Measurements from ENCODE around the gene ZNF432.
"Not testable (repeated sequence)": the region's sequence is repeated elsewhere in the genome, so short reads cannot be mapped to it uniquely, and the experiment has no call there.

Gene ZNF432

GRCh38 chr19:52034051-52034728 lies 14.4 kb downstream of the ZNF432 start:
- H3K27me3 Mint-ChIP-seq (ENCODE audit: low read depth, poor library complexity): peaks cover 14% of the 10 kb centered on the region
- H3K27ac Mint-ChIP-seq: no peak overlapping the region
- H3K9me3 Mint-ChIP-seq: peaks cover 100% of the 10 kb centered on the region
- TF ChIP-seq CTCF (IDR thresholded peaks at IDR 0.05): no peak
- H3K36me3 Mint-ChIP-seq (ENCODE audit: low read depth): peaks cover 100% of the 10 kb centered on the region
- no peak for DNase-seq
- no peaks in the 10 kb centered on the region for H3K4me1 Mint-ChIP-seq
- no peak overlapping the region for H3K4me3 Mint-ChIP-seq

GRCh38 chr19:52028780-52029123 lies 19.9 kb downstream of the ZNF432 start:
- Mint-ChIP-seq H3K27me3 (ENCODE audit: low read depth, poor library complexity) (peaks cover 7% of the 10 kb centered on the region), H3K36me3 (ENCODE audit: low read depth) (peaks cover 100% of the 10 kb centered on the region), H3K27ac (peak overlapping the region; percentile 99), H3K4me1 (peaks cover 21% of the 10 kb centered on the region), H3K4me3 (peak overlapping the region; percentile 92), H3K9me3 (peaks cover 100% of the 10 kb centered on the region)
- DNase-seq: no peak
- TF ChIP-seq CTCF (IDR thresholded peaks at IDR 0.05): no peak

DNA sequence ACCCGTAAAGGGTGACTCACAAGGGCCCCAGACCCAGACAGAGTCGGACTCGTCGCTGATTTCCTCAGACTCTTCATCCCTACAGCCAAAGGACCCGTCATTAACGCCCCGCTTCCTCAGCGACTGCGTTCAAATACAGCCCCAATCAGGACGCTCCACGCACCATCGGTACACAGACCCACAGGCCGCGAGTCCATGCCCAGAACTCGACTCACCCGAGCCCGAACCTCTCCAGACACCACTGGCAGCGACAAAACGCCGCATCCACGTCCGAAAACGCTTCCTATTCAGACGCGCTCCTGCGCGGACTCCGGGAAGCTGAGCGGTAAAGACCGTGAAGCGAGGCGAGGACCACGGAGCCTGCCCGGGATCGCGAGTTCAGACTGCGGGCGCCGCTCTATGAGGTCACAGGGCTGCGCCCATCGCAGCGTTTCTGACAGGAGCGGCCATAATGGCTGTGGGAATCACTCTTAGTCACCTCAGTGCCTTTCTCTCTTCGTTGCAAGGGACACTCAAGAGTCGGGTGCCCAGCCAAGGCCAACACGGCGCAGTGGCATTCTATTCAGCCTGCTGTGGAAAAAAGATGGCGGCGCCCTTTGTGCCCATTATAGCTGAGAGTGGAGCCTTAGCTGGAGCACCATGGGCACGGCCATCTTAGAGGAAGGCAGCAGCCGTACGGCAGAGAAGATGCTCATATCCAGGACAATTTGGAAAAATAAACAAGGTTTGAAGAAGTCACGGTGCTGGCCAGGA lies 20.4 kb downstream of the ZNF432 start, which contains the start of gene ZNF614:
TSS of gene ZNF614 (minus strand) at position 353 of the 753 bp plus-strand sequence. CDS start 2,634 bp downstream, outside the sequence.
- peaks cover 100% of the 10 kb centered on the region for H3K36me3 Mint-ChIP-seq (ENCODE audit: low read depth)

GRCh38 chr19:52026255-52026990 lies 22.2 kb downstream of the ZNF432 start:
- H3K4me1 Mint-ChIP-seq: peaks cover 21% of the 10 kb centered on the region
- not testable (repeated sequence) for DNase-seq; H3K27me3 Mint-ChIP-seq (ENCODE audit: low read depth, poor library complexity); H3K27ac Mint-ChIP-seq
- H3K36me3 Mint-ChIP-seq (ENCODE audit: low read depth): peaks cover 100% of the 10 kb centered on the region
- peak overlapping the region; percentile 92 for H3K4me3 Mint-ChIP-seq
- peaks cover 98% of the 10 kb centered on the region for H3K9me3 Mint-ChIP-seq

More for the DNA sequence above, 20.4 kb downstream of the ZNF432 start, which contains the start of gene ZNF614:
- no peak for TF ChIP-seq CTCF (IDR thresholded peaks at IDR 0.05)
- Mint-ChIP-seq H3K4me1 (peaks cover 21% of the 10 kb centered on the region), H3K9me3 (peaks cover 100% of the 10 kb centered on the region), H3K4me3 (peak within 1 kb of the TSS; percentile 92), H3K27me3 (ENCODE audit: low read depth, poor library complexity) (peaks cover 7% of the 10 kb centered on the region), H3K27ac (peak within 1 kb of the TSS; percentile 99)
- DNase-seq: peak; percentile 85

- not testable (repeated sequence) for H3K27ac Mint-ChIP-seq, H3K4me3 Mint-ChIP-seq, DNase-seq
- Mint-ChIP-seq H3K27me3 (ENCODE audit: low read depth, poor library complexity) (peaks cover 12% of the 10 kb centered on the region), H3K36me3 (ENCODE audit: low read depth) (peaks cover 100% of the 10 kb centered on the region), H3K4me1 (peaks cover 21% of the 10 kb centered on the region), H3K9me3 (peaks cover 98% of the 10 kb centered on the region)
Observed at GRCh38 chr19:52024478-52024877, 24.2 kb downstream of the ZNF432 start.

GRCh38 chr19:52022193-52022592 lies 26.4 kb downstream of the ZNF432 start:
- H3K9me3 Mint-ChIP-seq: peaks cover 98% of the 10 kb centered on the region
- peaks cover 3% of the 10 kb centered on the region for H3K4me1 Mint-ChIP-seq
- H3K4me3 Mint-ChIP-seq: no peak overlapping the region
- no peak for TF ChIP-seq CTCF (IDR thresholded peaks at IDR 0.05)
- no peak for DNase-seq
- H3K27me3 Mint-ChIP-seq (ENCODE audit: low read depth, poor library complexity): peaks cover 8% of the 10 kb centered on the region
- no peak overlapping the region for H3K27ac Mint-ChIP-seq
- H3K36me3 Mint-ChIP-seq (ENCODE audit: low read depth): peaks cover 100% of the 10 kb centered on the region
